ENCODE data around the gene AHNAK2. TPM values are rescaled to one million over a fixed set of nuclear protein-coding genes. Genes with fewer than 3 reads are reported as not detected.

The AHNAK2 gene
- total RNA-seq, 4 donors from 2014 or later = 3.2 to 19.0 (median 10.7) TPM

- no peak overlapping the region for H3K4me3 ChIP-seq
- TF ChIP-seq CTCF (IDR thresholded peaks at IDR 0.05) = no peak
- no peaks in the 10 kb centered on the region for H3K9me3 ChIP-seq
- peak in 1 of 3 donors; percentile 24 for DNase-seq
- no peaks in the 10 kb centered on the region for H3K4me1 ChIP-seq
- no peaks in the 10 kb centered on the region for H3K27me3 ChIP-seq
- peaks cover 0 to 7% (median 0%) of the 10 kb centered on the region in 3 donors for H3K36me3 ChIP-seq
- H3K27ac ChIP-seq = no peak overlapping the region
Measured at GRCh38 chr14:104993306-104993705, 15.1 kb upstream of the AHNAK2 start.

GRCh38 chr14:104992501-104992900, 14.3 kb upstream of the AHNAK2 start:
- Histone ChIP-seq H3K36me3 (peaks cover 0 to 7% (median 0%) of the 10 kb centered on the region in 3 donors), H3K4me1 (no peaks in the 10 kb centered on the region), H3K27me3 (no peaks in the 10 kb centered on the region), H3K9me3 (no peaks in the 10 kb centered on the region), H3K4me3 (no peak overlapping the region), H3K27ac (no peak overlapping the region)
- peak in 1 of 3 donors; percentile 21 for DNase-seq
- no peak for TF ChIP-seq POLR2A (IDR thresholded peaks at IDR 0.05)
- TF ChIP-seq CTCF (IDR thresholded peaks at IDR 0.05) = no peak

GRCh38 chr14:104991896-104992230, 13.7 kb upstream of the AHNAK2 start:
- no peak overlapping the region for H3K4me3 ChIP-seq
- TF ChIP-seq POLR2A (IDR thresholded peaks at IDR 0.05) (no peak), CTCF (IDR thresholded peaks at IDR 0.05) (no peak)
- peak in 1 of 3 donors; percentile 16 for DNase-seq
- no peaks in the 10 kb centered on the region for H3K4me1 ChIP-seq
- no peaks in the 10 kb centered on the region for H3K27me3 ChIP-seq
- H3K36me3 ChIP-seq = peaks cover 0 to 7% (median 0%) of the 10 kb centered on the region in 3 donors
- H3K27ac ChIP-seq = no peak overlapping the region
- H3K9me3 ChIP-seq = no peaks in the 10 kb centered on the region

GRCh38 chr14:104989951-104990303, 11.8 kb upstream of the AHNAK2 start:
- no peaks in the 10 kb centered on the region for H3K9me3 ChIP-seq
- H3K4me1 ChIP-seq = peaks cover 0 to 8% (median 4%) of the 10 kb centered on the region in 4 donors
- no peak overlapping the region for H3K27ac ChIP-seq
- no peaks in the 10 kb centered on the region for H3K27me3 ChIP-seq
- peak in 1 of 3 donors; percentile 25 for DNase-seq
- peaks cover 0 to 7% (median 0%) of the 10 kb centered on the region in 3 donors for H3K36me3 ChIP-seq
- no peak for TF ChIP-seq POLR2A (IDR thresholded peaks at IDR 0.05)
- TF ChIP-seq CTCF (IDR thresholded peaks at IDR 0.05) = no peak
- H3K4me3 ChIP-seq = no peak overlapping the region

- no peak overlapping the region for H3K4me3 ChIP-seq
- no peak for TF ChIP-seq CTCF (IDR thresholded peaks at IDR 0.05)
- TF ChIP-seq POLR2A (IDR thresholded peaks at IDR 0.05) = no peak
Measured at GRCh38 chr14:104989236-104989950, 11.2 kb upstream of the AHNAK2 start.

More at GRCh38 chr14:104989236-104989950, 11.2 kb upstream of the AHNAK2 start:
- Histone ChIP-seq H3K9me3 (no peaks in the 10 kb centered on the region), H3K4me1 (peaks cover 0 to 8% (median 4%) of the 10 kb centered on the region in 4 donors), H3K36me3 (peaks cover 0 to 7% (median 0%) of the 10 kb centered on the region in 3 donors), H3K27ac (no peak overlapping the region), H3K27me3 (no peaks in the 10 kb centered on the region)
- peak in 1 of 3 donors; percentile 22 for DNase-seq

Data from Peyer's patch (tissue), 4 donors.